Thyroid gland (tissue), 4 donors: ENCODE measurements around the gene TBC1D17.

ENCODE experiments used
- POLR2A ChIP-seq, 2 donors: fragments of 450-650 bp; IDR thresholded peaks; one replicate each; pipeline ENCODE4 v1.6.1; 2017; ENCODE audit warnings: antibody characterized with exemption in 2 of 2, mild to moderate bottlenecking in 2 of 2, moderate library complexity in 1 of 2
- TF ChIP-seq, protein P1 (sequence below), 6 experiments: fragments of 200-600 bp in 3 of 6; fragments of 450-650 bp in 3 of 6; sonication (generic) in 3 of 6; IDR thresholded peaks; one replicate each; pipeline ENCODE4 v1.5.1; 2016 to 2019; ENCODE audit warnings: antibody characterized with exemption in 6 of 6, mild to moderate bottlenecking in 2 of 6, inconsistent platforms in 1 of 6, moderate library complexity in 1 of 6

DNA sequence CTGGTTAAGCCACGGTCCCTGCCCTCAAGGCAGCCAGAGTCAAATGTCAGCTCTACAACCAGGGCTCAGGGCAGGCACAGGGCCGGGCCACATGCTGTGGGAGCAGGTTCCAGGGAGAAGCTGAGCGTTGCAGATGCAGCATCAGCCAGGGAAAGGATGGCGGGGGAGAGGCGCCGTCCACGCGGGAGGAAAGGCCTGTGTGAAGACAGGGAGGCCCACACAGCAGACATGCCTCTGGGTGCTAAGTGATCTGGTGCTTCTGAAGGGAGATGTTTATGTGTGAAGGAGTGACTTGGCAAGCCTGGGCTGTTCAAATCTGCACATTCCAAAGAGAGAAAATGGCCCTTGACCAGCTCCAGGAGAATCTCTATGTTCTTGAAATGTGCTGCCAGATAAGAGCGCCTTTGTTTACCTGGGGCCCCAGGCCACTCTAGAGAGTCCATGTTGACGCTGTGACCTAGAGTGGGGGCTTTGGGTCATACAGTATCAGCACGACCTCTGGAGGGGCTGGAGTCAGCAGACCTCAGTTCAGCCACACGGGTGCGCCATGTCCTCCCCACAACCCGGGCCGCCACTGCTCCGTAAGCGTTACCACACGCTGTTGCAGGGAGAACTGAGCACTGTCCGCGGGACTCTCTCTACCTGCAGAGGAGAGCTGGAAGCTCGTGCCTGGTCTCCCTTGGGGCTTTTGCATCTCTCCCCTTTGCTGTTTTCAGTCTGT is 35.6 kb downstream of the TBC1D17 start:
- TF ChIP-seq, protein P1, sequence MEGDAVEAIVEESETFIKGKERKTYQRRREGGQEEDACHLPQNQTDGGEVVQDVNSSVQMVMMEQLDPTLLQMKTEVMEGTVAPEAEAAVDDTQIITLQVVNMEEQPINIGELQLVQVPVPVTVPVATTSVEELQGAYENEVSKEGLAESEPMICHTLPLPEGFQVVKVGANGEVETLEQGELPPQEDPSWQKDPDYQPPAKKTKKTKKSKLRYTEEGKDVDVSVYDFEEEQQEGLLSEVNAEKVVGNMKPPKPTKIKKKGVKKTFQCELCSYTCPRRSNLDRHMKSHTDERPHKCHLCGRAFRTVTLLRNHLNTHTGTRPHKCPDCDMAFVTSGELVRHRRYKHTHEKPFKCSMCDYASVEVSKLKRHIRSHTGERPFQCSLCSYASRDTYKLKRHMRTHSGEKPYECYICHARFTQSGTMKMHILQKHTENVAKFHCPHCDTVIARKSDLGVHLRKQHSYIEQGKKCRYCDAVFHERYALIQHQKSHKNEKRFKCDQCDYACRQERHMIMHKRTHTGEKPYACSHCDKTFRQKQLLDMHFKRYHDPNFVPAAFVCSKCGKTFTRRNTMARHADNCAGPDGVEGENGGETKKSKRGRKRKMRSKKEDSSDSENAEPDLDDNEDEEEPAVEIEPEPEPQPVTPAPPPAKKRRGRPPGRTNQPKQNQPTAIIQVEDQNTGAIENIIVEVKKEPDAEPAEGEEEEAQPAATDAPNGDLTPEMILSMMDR (IDR thresholded peaks at IDR 0.05), result no peak
- TF ChIP-seq POLR2A (IDR thresholded peaks at IDR 0.05), result no peak
